HepG2 (cell line): ENCODE data around the gene CIITA. TPM values are rescaled to one million over a fixed set of nuclear protein-coding genes. Genes with fewer than 3 reads are reported as not detected.

Experiments used
- AGO1 ChIP-seq: fragments of 200-400 bp; formaldehyde crosslinking; IDR thresholded peaks from 2 replicates; pipeline ENCODE4 v1.6.1; 2017; ENCODE audit warnings: mild to moderate bottlenecking, low read depth, low read length, moderate library complexity; ENCODE audit not compliant: poor library complexity, severe bottlenecking
- FIP1L1 ChIP-seq: fragments of 200-400 bp; formaldehyde crosslinking; IDR thresholded peaks from 2 replicates; pipeline ENCODE4 v1.6.1; 2018; ENCODE audit warnings: low read depth, mild to moderate bottlenecking, low read length, moderate library complexity, borderline replicate concordance; ENCODE audit not compliant: insufficient read depth
- GABPB1 ChIP-seq: IDR thresholded peaks from 2 replicates; pipeline ENCODE4 v1.6.1; 2016; ENCODE audit warnings: mild to moderate bottlenecking, missing genetic modification reagents, moderate library complexity, missing compliant biosample characterization
- HCFC1 ChIP-seq: fragments of 150-350 bp; IDR thresholded peaks from 2 replicates; pipeline ENCODE4 v1.6.1; 2014; ENCODE audit warnings: low read depth, low read length
- HNF1A ChIP-seq, 2 experiments: sonication (generic) in 1 of 2; formaldehyde crosslinking in 1 of 2; IDR thresholded peaks; 2 replicates each; pipeline versions ENCODE4 v1.4.0 to v1.6.1; 2016 to 2020; ENCODE audit warnings: borderline replicate concordance in 1 of 2, low read depth in 1 of 2, mild to moderate bottlenecking in 1 of 2, missing genetic modification reagents in 1 of 2
- KDM6A ChIP-seq: IDR thresholded peaks from 2 replicates; pipeline ENCODE4 v1.6.1; 2016; ENCODE audit warnings: low read depth
- NONO ChIP-seq, 2 experiments: fragments of 450-650 bp in 1 of 2; sonication (generic) in 1 of 2; formaldehyde crosslinking in 1 of 2; IDR thresholded peaks in 1 of 2; conservative IDR thresholded peaks in 1 of 2; 2 replicates each; pipeline versions ENCODE4 v1.6.1 to v1.8.0; 2017 to 2022; ENCODE audit warnings: mild to moderate bottlenecking in 1 of 2, missing genetic modification reagents in 1 of 2, moderate library complexity in 1 of 2
- NR2C2 ChIP-seq: sonication (generic); formaldehyde crosslinking; IDR thresholded peaks from 2 replicates; pipeline ENCODE4 v1.4.0; 2020; ENCODE audit warnings: missing genetic modification reagents, mild to moderate bottlenecking, moderate library complexity, borderline replicate concordance
- PCBP1 ChIP-seq: fragments of 200-400 bp; formaldehyde crosslinking; IDR thresholded peaks from 2 replicates; pipeline ENCODE4 v1.6.1; 2017; ENCODE audit warnings: mild to moderate bottlenecking, low read depth, low read length, borderline replicate concordance
- PRDM10 ChIP-seq: sonication (generic); formaldehyde crosslinking; IDR thresholded peaks from 2 replicates; pipeline ENCODE4 v1.4.0; 2020; ENCODE audit warnings: low read depth, missing genetic modification reagents
- RARA ChIP-seq: IDR thresholded peaks from 2 replicates; pipeline ENCODE4 v1.6.1; 2016; ENCODE audit warnings: missing genetic modification reagents, missing compliant biosample characterization
- RBM39 ChIP-seq: fragments of 200-400 bp; formaldehyde crosslinking; IDR thresholded peaks from one replicate; pipeline ENCODE4 v1.6.1; 2018; ENCODE audit warnings: antibody characterized with exemption, mild to moderate bottlenecking, low read depth, low read length; ENCODE audit not compliant: poor library complexity, severe bottlenecking
- RFXANK ChIP-seq: IDR thresholded peaks from 2 replicates; pipeline ENCODE4 v1.6.1; 2016
- THRA ChIP-seq: sonication (generic); formaldehyde crosslinking; IDR thresholded peaks from 2 replicates; pipeline ENCODE4 v1.4.0; 2020; ENCODE audit warnings: missing genetic modification reagents, borderline replicate concordance
- ZFX ChIP-seq: sonication (generic); formaldehyde crosslinking; IDR thresholded peaks from 2 replicates; pipeline ENCODE4 v1.4.0; 2020; ENCODE audit warnings: mild to moderate bottlenecking, low read depth, missing genetic modification reagents, moderate library complexity
- ZNF124 ChIP-seq: sonication (generic); formaldehyde crosslinking; IDR thresholded peaks from 2 replicates; pipeline ENCODE4 v1.4.0; 2020; ENCODE audit warnings: missing genetic modification reagents
- ZNF740 ChIP-seq: sonication (generic); formaldehyde crosslinking; IDR thresholded peaks from 2 replicates; pipeline ENCODE4 v1.4.0; 2020; ENCODE audit warnings: missing genetic modification reagents
- polyA plus RNA-seq, 8 experiments: library from polyadenylated mRNA; depleted of rRNA in 3 of 8; stranded (reverse) in 7 of 8; unstranded in 1 of 8; fragments of >200 nt; fragmentation: Illumina TruSeq in 4 of 8; extraction: Trizol in 4 of 8; gene quantifications; 2 replicates each; pipeline versions ENCODE4 v1.2.1 to v1.2.3, GENCODE V29; 2011 to 2016; ENCODE audit warnings: low read depth in 4 of 8, missing spikeins in 1 of 8, mixed read lengths in 1 of 8; ENCODE audit not compliant: insufficient read depth in 1 of 8
- total RNA-seq, 5 experiments: library from RNA; depleted of rRNA; stranded (reverse); fragments of >200 nt; fragmentation: Illumina TruSeq; extraction: Trizol; gene quantifications; 2 replicates each; pipeline ENCODE4 v1.2.3, GENCODE V29; 2016; ENCODE audit warnings: low read depth in 1 of 5

The CIITA gene
- total and polyA plus RNA-seq, 2 of the 13 experiments (the other 11 are each of a cell fraction or from before 2014, with no cell fraction given) = 0.08 to 0.09 TPM

GRCh38 chr16:10942352-10943063 is 65.5 kb downstream of the CIITA start, which contains the start of gene DEXI (continued):
- peak; percentile 83 for TF ChIP-seq ZNF740 (CRISPR knock-in tag)
- TF ChIP-seq AGO1 = no peak
- peak; percentile 50 for TF ChIP-seq THRA (CRISPR knock-in tag)
- no peak for TF ChIP-seq HNF1A (IDR thresholded peaks at IDR 0.05; ENCODE audit: low read depth)
- 0 out of 2 replicates have a peak, but pooled peaks have one; percentile 13 for TF ChIP-seq HNF1A (CRISPR knock-in tag; IDR thresholded peaks at IDR 0.05; ENCODE audit: borderline replicate concordance)
- no peak for TF ChIP-seq PCBP1
- TF ChIP-seq ZNF124 (CRISPR knock-in tag) = 0 out of 2 replicates have a peak, but pooled peaks have one; percentile 25
- TF ChIP-seq ZFX (CRISPR knock-in tag) = peak; percentile 81
- TF ChIP-seq HCFC1 = peak; percentile 26; the same call in 1 of the 2 replicates
- no peak for TF ChIP-seq KDM6A (CRISPR knock-in tag)
- TF ChIP-seq PRDM10 (CRISPR knock-in tag) = 0 out of 2 replicates have a peak, but pooled peaks have one; percentile 24
- no peak for TF ChIP-seq FIP1L1
- TF ChIP-seq RBM39 = peak; percentile 51
- 0 out of 2 replicates have a peak, but pooled peaks have one; percentile 4 for TF ChIP-seq NR2C2 (CRISPR knock-in tag)
- TF ChIP-seq NONO (IDR thresholded peaks at IDR 0.05) = no peak
- TF ChIP-seq NONO (CRISPR knock-in tag; conservative IDR thresholded peaks at IDR 0.05) = 0 out of 2 replicates have a peak, but pooled peaks have one; percentile 31
- peak; percentile 76 for TF ChIP-seq GABPB1 (CRISPR knock-in tag)
- TF ChIP-seq RFXANK (CRISPR knock-in tag) = peak; percentile 68; the same call in 1 of the 2 replicates
- peak; percentile 42 for TF ChIP-seq RARA
